ENCODE measurements around the gene FARS2.

DNA sequence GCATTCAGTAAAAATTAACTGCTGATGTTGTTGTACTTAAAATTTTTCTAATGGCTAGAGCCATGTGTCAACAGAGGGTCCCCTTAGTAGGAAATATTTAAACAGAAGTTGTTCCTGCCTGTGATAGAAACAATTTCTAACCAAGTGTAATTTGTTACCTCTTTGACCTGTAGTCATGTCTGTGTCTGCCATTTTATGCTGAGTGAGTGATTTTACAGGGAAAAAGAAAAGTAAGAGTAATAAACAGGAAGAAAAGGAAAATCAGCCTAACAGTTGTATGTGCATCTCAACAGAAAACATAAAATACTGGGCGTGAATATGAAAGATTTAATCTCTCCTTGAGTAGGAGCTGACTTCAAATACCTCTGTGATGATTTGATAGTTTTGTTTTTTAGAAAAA lies 172.0 kb downstream of the FARS2 start:
- TF ChIP-seq, protein P1, sequence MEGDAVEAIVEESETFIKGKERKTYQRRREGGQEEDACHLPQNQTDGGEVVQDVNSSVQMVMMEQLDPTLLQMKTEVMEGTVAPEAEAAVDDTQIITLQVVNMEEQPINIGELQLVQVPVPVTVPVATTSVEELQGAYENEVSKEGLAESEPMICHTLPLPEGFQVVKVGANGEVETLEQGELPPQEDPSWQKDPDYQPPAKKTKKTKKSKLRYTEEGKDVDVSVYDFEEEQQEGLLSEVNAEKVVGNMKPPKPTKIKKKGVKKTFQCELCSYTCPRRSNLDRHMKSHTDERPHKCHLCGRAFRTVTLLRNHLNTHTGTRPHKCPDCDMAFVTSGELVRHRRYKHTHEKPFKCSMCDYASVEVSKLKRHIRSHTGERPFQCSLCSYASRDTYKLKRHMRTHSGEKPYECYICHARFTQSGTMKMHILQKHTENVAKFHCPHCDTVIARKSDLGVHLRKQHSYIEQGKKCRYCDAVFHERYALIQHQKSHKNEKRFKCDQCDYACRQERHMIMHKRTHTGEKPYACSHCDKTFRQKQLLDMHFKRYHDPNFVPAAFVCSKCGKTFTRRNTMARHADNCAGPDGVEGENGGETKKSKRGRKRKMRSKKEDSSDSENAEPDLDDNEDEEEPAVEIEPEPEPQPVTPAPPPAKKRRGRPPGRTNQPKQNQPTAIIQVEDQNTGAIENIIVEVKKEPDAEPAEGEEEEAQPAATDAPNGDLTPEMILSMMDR (conservative IDR thresholded peaks at IDR 0.05 in 1 of 2, IDR thresholded peaks at IDR 0.05 in 1 of 2; ENCODE audit: low read depth in 1 of 2, low read length in 2 of 2): no peak
- no peak for TF ChIP-seq EZH2 (IDR thresholded peaks at IDR 0.05; ENCODE audit: low read length, missing control alignments)

Data from fibroblast of lung (primary cell).